PC-3 (cell line): Measurements from ENCODE around the gene SLC24A3. TPM values are rescaled to one million over a fixed set of nuclear protein-coding genes. Genes with fewer than 3 reads are reported as not detected.

Source experiments
- ATAC-seq: fragments of 200-7000 bp; cut with Tn5 transposase; 2 replicates; pipeline ENCODE4 v1.9.1; 2020; ENCODE audit warnings: mild to moderate bottlenecking, moderate library complexity
- BruUV-seq: library from RNA; stranded (reverse); fragments of 400-500 nt; replicated peaks from 2 replicates; lab custom pipeline; 2021; lab: Mats Ljungman, UMichigan
- CTCF ChIA-PET: fragments of 300-600 bp; sonication (Branson Sonifier 250); formaldehyde crosslinking; loops from one replicate; lab custom pipeline; 2022; ENCODE audit warnings: antibody characterized with exemption; lab: Charles Lee
- POLR2A ChIA-PET: fragments of 300-600 bp; sonication (Branson Sonifier 250); formaldehyde crosslinking; loops from one replicate; lab custom pipeline; 2022; ENCODE audit warnings: antibody characterized with exemption; ENCODE audit not compliant: unreplicated experiment; lab: Charles Lee
- DNase-seq: peaks from one replicate; pipeline ENCODE4 v3.0.0-alpha.2; 2015
- H2AFZ ChIP-seq: fragments of 300-600 bp; sonication (generic); 2 replicates; pipeline ENCODE4 v1.6.0; 2016; ENCODE audit warnings: antibody characterized with exemption, low read length
- H3F3A ChIP-seq: fragments of 300-600 bp; sonication (generic); one replicate; pipeline ENCODE4 v1.6.0; 2017; ENCODE audit warnings: antibody characterized with exemption, low read length, control low read depth, mild to moderate bottlenecking; ENCODE audit not compliant: unreplicated experiment
- H3K27ac ChIP-seq: fragments of 300-600 bp; sonication (generic); 2 replicates; pipeline ENCODE4 v1.5.1; 2016; ENCODE audit warnings: mild to moderate bottlenecking, low read length
- H3K27me3 ChIP-seq: fragments of 300-600 bp; sonication (generic); 2 replicates; pipeline ENCODE4 v1.6.1; 2016; ENCODE audit warnings: low read length, mixed read lengths
- H3K36me3 ChIP-seq: fragments of 300-600 bp; sonication (generic); 2 replicates; pipeline ENCODE4 v1.6.1; 2016; ENCODE audit warnings: low read depth, mixed run types, low read length, mixed read lengths
- H3K4me1 ChIP-seq: fragments of 300-600 bp; sonication (generic); 2 replicates; pipeline ENCODE4 v1.5.1; 2016; ENCODE audit warnings: low read length; ENCODE audit not compliant: insufficient read depth
- H3K4me2 ChIP-seq: fragments of 300-600 bp; sonication (generic); 2 replicates; pipeline ENCODE4 v1.6.0; 2016; ENCODE audit warnings: low read length
- H3K4me3 ChIP-seq: fragments of 300-600 bp; sonication (generic); 2 replicates; pipeline ENCODE4 v1.5.1; 2016; ENCODE audit warnings: mild to moderate bottlenecking, low read length, mixed read lengths
- H3K79me2 ChIP-seq: fragments of 300-600 bp; sonication (generic); 2 replicates; pipeline ENCODE4 v1.6.1; 2017; ENCODE audit warnings: low read length, mixed read lengths
- H3K9ac ChIP-seq: fragments of 300-600 bp; sonication (generic); 2 replicates; pipeline ENCODE4 v1.6.0; 2016; ENCODE audit warnings: mild to moderate bottlenecking, low read length
- H3K9me2 ChIP-seq: fragments of 300-600 bp; sonication (generic); replicated peaks from 2 replicates; pipeline ENCODE4 v1.6.1; 2016; ENCODE audit warnings: mixed run types, low read length, mixed read lengths
- H3K9me3 ChIP-seq: fragments of 300-600 bp; sonication (generic); 2 replicates; pipeline ENCODE4 v1.6.1; 2016; ENCODE audit warnings: low read length, mixed read lengths
- H4K20me1 ChIP-seq: fragments of 300-600 bp; sonication (generic); 2 replicates; pipeline ENCODE4 v1.6.1; 2016; ENCODE audit warnings: low read length, mixed read lengths
- CTCF ChIP-seq: fragments of 300-600 bp; sonication (generic); conservative IDR thresholded peaks from 2 replicates; pipeline ENCODE4 v1.5.1; 2017; ENCODE audit warnings: antibody characterized with exemption, low read depth, mild to moderate bottlenecking, low read length
- EZH2 ChIP-seq: fragments of 300-600 bp; sonication (generic); IDR thresholded peaks from one replicate; pipeline ENCODE4 v1.6.1; 2017; ENCODE audit warnings: antibody characterized with exemption, mild to moderate bottlenecking, low read length; ENCODE audit not compliant: unreplicated experiment
- EZH2phosphoT487 ChIP-seq: fragments of 300-600 bp; sonication (generic); IDR thresholded peaks from 2 replicates; pipeline ENCODE4 v1.6.1; 2018; ENCODE audit warnings: mild to moderate bottlenecking, antibody characterized with exemption, low read length, borderline replicate concordance
- intact Hi-C: fragments of 100-400 bp; cut with micrococcal nuclease; formaldehyde crosslinking; loops from 2 replicates; pipeline ENCODE4 v1.9.0; 2023
- total RNA-seq: library from RNA; depleted of rRNA; stranded (reverse); fragments of >200 nt; gene quantifications from 2 replicates; pipeline ENCODE4 v1.2.3, GENCODE V29; 2014

SLC24A3 gene
- total RNA-seq, 1 experiment from 2014 or later: 0.11 TPM

DNA sequence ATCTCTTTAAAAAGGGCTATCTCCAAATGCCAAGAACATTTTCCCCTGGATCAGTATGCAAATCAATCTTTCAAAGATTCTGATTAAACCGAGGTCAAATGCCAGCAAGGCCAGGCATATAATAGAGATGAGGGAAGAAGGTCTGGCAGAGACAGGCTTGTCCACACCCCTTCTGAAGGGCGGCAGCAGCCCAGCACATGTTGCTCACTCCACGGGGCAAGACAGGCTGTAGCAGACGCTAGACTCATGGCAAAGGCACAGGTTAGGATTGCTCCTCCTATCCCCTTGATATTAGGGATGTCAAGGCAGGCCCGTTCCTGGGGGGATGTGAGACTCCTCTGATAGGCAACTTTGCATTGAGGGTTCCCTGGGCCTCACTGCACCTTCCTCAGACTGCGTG is 440.9 kb downstream of the SLC24A3 start:
- Histone ChIP-seq H3K27ac (no peak overlapping the region), H3K9ac (no peak overlapping the region), H3K79me2 (no peaks in the 10 kb centered on the region), H3K36me3 (no peaks in the 10 kb centered on the region), H3K27me3 (peaks cover 79% of the 10 kb centered on the region), H3K4me2 (no peak overlapping the region), H3K4me3 (no peak overlapping the region), H3K9me3 (no peaks in the 10 kb centered on the region), H3K4me1 (no peaks in the 10 kb centered on the region), H2AFZ (no peak overlapping the region), H3F3A (no peaks in the 10 kb centered on the region), H3K9me2 (no peaks in the 10 kb centered on the region), H4K20me1 (no peaks in the 10 kb centered on the region)
- TF ChIP-seq EZH2 (no peak), EZH2phosphoT487 (no peak), CTCF (no peak)
- ChIA-PET CTCF (no interaction called here), POLR2A (no interaction called here)
- no peak for ATAC-seq
- intact Hi-C loops: no loop called here
- BruUV-seq: no TSS peak
- no peak for DNase-seq

- Histone ChIP-seq H3K9ac (no peak overlapping the region), H3K27ac (no peak overlapping the region), H3K9me3 (no peaks in the 10 kb centered on the region), H3K4me1 (no peaks in the 10 kb centered on the region), H3K4me2 (no peak overlapping the region), H3F3A (no peaks in the 10 kb centered on the region), H3K9me2 (no peaks in the 10 kb centered on the region), H3K36me3 (no peaks in the 10 kb centered on the region), H3K27me3 (peaks cover 86% of the 10 kb centered on the region), H3K4me3 (no peak overlapping the region), H4K20me1 (no peaks in the 10 kb centered on the region), H2AFZ (no peak overlapping the region), H3K79me2 (no peaks in the 10 kb centered on the region)
- intact Hi-C loops: no loop called here
- ChIA-PET CTCF (no interaction called here), POLR2A (no interaction called here)
- no TSS peak for BruUV-seq
- ATAC-seq (no peak), DNase-seq (no peak)
- TF ChIP-seq EZH2 (no peak), EZH2phosphoT487 (no peak), CTCF (no peak)
Observed at GRCh38 chr20:19654921-19655320, 442.5 kb downstream of the SLC24A3 start.

DNA sequence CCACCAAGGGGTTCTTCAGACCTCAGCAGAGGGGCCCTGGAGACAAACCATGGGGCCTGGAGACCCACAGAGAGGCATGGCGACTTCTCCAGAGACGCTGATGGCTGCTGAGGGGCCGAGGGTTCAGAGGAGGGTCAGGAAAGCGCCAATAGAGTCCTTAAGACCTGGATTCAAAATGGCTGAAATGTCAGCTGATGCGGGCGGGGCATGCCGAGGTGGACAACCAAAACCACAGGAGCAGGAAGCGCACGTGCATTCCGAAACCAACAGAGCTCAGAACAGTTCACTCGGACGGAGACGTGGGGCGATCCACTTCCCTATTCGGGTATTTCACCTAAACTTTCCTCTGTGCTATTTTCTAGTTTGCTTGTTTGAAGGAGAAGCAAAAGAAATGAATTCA is 445.7 kb downstream of the SLC24A3 start:
- ATAC-seq (no peak), DNase-seq (no peak)
- no peaks in the 10 kb centered on the region for H3K79me2 ChIP-seq
- no TSS peak for BruUV-seq
- H3K27ac ChIP-seq: no peak overlapping the region
- no peaks in the 10 kb centered on the region for H4K20me1 ChIP-seq
- no peak overlapping the region for H3K4me3 ChIP-seq
- H3K9me2 ChIP-seq: no peaks in the 10 kb centered on the region
- H3K36me3 ChIP-seq: no peaks in the 10 kb centered on the region
- H3K4me2 ChIP-seq: no peak overlapping the region
- ChIA-PET CTCF (no interaction called here), POLR2A (no interaction called here)
- peaks cover 93% of the 10 kb centered on the region for H3K27me3 ChIP-seq
- no peak overlapping the region for H3K9ac ChIP-seq
- H3K4me1 ChIP-seq: no peaks in the 10 kb centered on the region
- H3F3A ChIP-seq: no peaks in the 10 kb centered on the region
- H2AFZ ChIP-seq: no peak overlapping the region
- H3K9me3 ChIP-seq: no peaks in the 10 kb centered on the region
- no peak for TF ChIP-seq EZH2
- intact Hi-C loops: no loop called here
